NB4 (cell line): ENCODE data around the gene MCAM.

Experiments
- CTCF ChIP-seq: IDR thresholded peaks from one replicate; pipeline ENCODE4 v1.5.1; 2012; ENCODE audit warnings: low read depth, low read length
- MAX ChIP-seq: IDR thresholded peaks from 2 replicates; pipeline ENCODE4 v1.6.1; 2011; ENCODE audit warnings: low read depth, low read length
- MYC ChIP-seq: IDR thresholded peaks from 2 replicates; pipeline ENCODE4 v1.6.1; 2011; ENCODE audit warnings: low read depth, low read length
- POLR2A ChIP-seq: IDR thresholded peaks from 2 replicates; pipeline ENCODE4 v1.6.1; 2011; ENCODE audit warnings: mild to moderate bottlenecking; ENCODE audit not compliant: insufficient read length; ENCODE audit errors: extremely low read depth

GRCh38 chr11:119324189-119324588 is 7.3 kb upstream of the MCAM start:
- TF ChIP-seq CTCF = no peak
- TF ChIP-seq MYC = no peak
- TF ChIP-seq MAX = no peak
- no peak for TF ChIP-seq POLR2A
